K562 (cell line): Measurements from ENCODE around the gene OSBPL3. TPM values are rescaled to one million over a fixed set of nuclear protein-coding genes. Genes with fewer than 3 reads are reported as not detected.

Source experiments
- BDP1 ChIP-seq: IDR thresholded peaks from 3 replicates; pipeline ENCODE4 v1.6.1; 2011; ENCODE audit not compliant: insufficient read length, insufficient read depth
- CCNT2 ChIP-seq: IDR thresholded peaks from 2 replicates; pipeline ENCODE4 v1.6.1; 2011; ENCODE audit warnings: borderline replicate concordance, low read depth, mild to moderate bottlenecking, moderate library complexity, mixed read lengths, low read length; ENCODE audit not compliant: insufficient read length; ENCODE audit errors: extremely low read depth
- CGGBP1 ChIP-seq: fragments of 250-450 bp; sonication (Bioruptor Pico); IDR thresholded peaks from 2 replicates; pipeline ENCODE4 v1.9.0; 2021; ENCODE audit warnings: mild to moderate bottlenecking
- CREB3 ChIP-seq: fragments of 450-650 bp; conservative IDR thresholded peaks from 2 replicates; pipeline ENCODE4 v1.6.1; 2016; ENCODE audit warnings: missing genetic modification characterization, low read depth, mild to moderate bottlenecking, missing compliant biosample characterization, moderate library complexity
- ELK3 ChIP-seq: fragments of 450-650 bp; formaldehyde crosslinking; IDR thresholded peaks from 2 replicates; pipeline ENCODE4 v1.4.0; 2020; ENCODE audit warnings: mild to moderate bottlenecking
- JUNB ChIP-seq: fragments of 450-650 bp; formaldehyde crosslinking; conservative IDR thresholded peaks from 2 replicates; pipeline ENCODE4 v1.4.0; 2020; ENCODE audit warnings: mild to moderate bottlenecking
- LCOR ChIP-seq: sonication (generic); formaldehyde crosslinking; IDR thresholded peaks from 2 replicates; pipeline ENCODE4 v1.8.0; 2022; ENCODE audit warnings: mild to moderate bottlenecking, missing genetic modification reagents
- MGA ChIP-seq: fragments of 450-650 bp; IDR thresholded peaks from 2 replicates; pipeline ENCODE4 v1.6.1; 2016; ENCODE audit warnings: mild to moderate bottlenecking, moderate library complexity
- POLR2AphosphoS5 ChIP-seq: IDR thresholded peaks from 2 replicates; pipeline ENCODE4 v1.6.1; 2011; ENCODE audit warnings: mild to moderate bottlenecking, low read depth, low read length, moderate library complexity; ENCODE audit not compliant: control insufficient read depth, insufficient read depth
- ZBTB12 ChIP-seq: fragments of 250-450 bp; sonication (Bioruptor Pico); IDR thresholded peaks from 2 replicates; pipeline ENCODE4 v1.4.0; 2020
- polyA plus RNA-seq, 8 experiments: library from polyadenylated mRNA; depleted of rRNA in 4 of 8; stranded (reverse) in 5 of 8; unstranded in 3 of 8; fragments of >200 nt; fragmentation: Nextera tagmentation in 2 of 8; fragmentation: Illumina TruSeq in 1 of 8; extraction: Ambion mirVana in 2 of 8; extraction: Trizol in 1 of 8; gene quantifications; 2 replicates each; pipeline versions ENCODE4 v1.2.1 to v1.2.3, GENCODE V29; 2011 to 2014; ENCODE audit warnings: inconsistent platforms in 1 of 8, missing spikeins in 1 of 8
- total RNA-seq, 7 experiments: library from RNA; depleted of rRNA in 6 of 7; stranded (reverse); fragments of >200 nt in 6 of 7; fragmentation: Illumina TruSeq in 2 of 7; extraction: Trizol in 2 of 7; gene quantifications; 2 replicates each; pipeline versions ENCODE4 v1.2.1 to v1.2.3, GENCODE V29; 2011 to 2021; ENCODE audit warnings: low replicate concordance in 1 of 7

OSBPL3 gene
- total and polyA plus RNA-seq, 9 of the 15 experiments (the other 6 are each of a cell fraction or from before 2014, with no cell fraction given): 4.8 to 37.2 (median 26.5) TPM

GRCh38 chr7:24821045-24821753, 158.8 kb downstream of the OSBPL3 start (continued):
- TF ChIP-seq CCNT2 (peak; percentile 22), ELK3 (CRISPR knock-in tag) (no peak), LCOR (peak; percentile 59; the same call in 1 of the 2 replicates), CREB3 (tag) (no peak), BDP1 (no peak), ZBTB12 (no peak), POLR2AphosphoS5 (no peak; the same call in none of the 2 replicates), CGGBP1 (CRISPR knock-in tag) (no peak), JUNB (CRISPR knock-in tag) (0 out of 2 replicates have a peak, but pooled peaks have one; percentile 55), MGA (peak; percentile 39; the same call in 1 of the 2 replicates)
